ENCODE data around the gene XIRP1.
"Not testable (repeated sequence)": the region's sequence is repeated elsewhere in the genome, so short reads cannot be mapped to it uniquely, and the experiment has no call there.

XIRP1 gene

GRCh38 chr3:39177708-39178332 lies 14.6 kb downstream of the XIRP1 start:
- Histone ChIP-seq H3K27ac (peak overlapping the region; percentile 71), H3K27me3 (replicated peaks) (no peaks in the 10 kb centered on the region), H3K36me3 (replicated peaks) (no peaks in the 10 kb centered on the region), H3K4me3 (ENCODE audit: low read depth, low read length) (peak overlapping the region; percentile 62)
- in situ Hi-C loops (cut with HindIII; ENCODE audit: low pct_ligation_motif_present, low sequenced_read_pairs) = no loop called here
- DNase-seq = peak; percentile 90
- TF ChIP-seq CTCF (IDR thresholded peaks at IDR 0.05; ENCODE audit: low read depth, low read length, missing control alignments) = no peak

- in situ Hi-C loops (cut with HindIII; ENCODE audit: low pct_ligation_motif_present, low sequenced_read_pairs) = no loop called here
- no peak for TF ChIP-seq CTCF (IDR thresholded peaks at IDR 0.05; ENCODE audit: low read depth, low read length, missing control alignments)
- H3K4me3 ChIP-seq (ENCODE audit: low read depth, low read length) = no peak overlapping the region
- H3K27ac ChIP-seq = no peak overlapping the region
- no peaks in the 10 kb centered on the region for H3K27me3 ChIP-seq (replicated peaks)
- DNase-seq = no peak
- H3K36me3 ChIP-seq (replicated peaks) = no peaks in the 10 kb centered on the region
Observed at GRCh38 chr3:39176025-39176714, 16.2 kb downstream of the XIRP1 start.

- H3K36me3 ChIP-seq (replicated peaks) = no peaks in the 10 kb centered on the region
- no peak for DNase-seq
- no peak for TF ChIP-seq CTCF (IDR thresholded peaks at IDR 0.05; ENCODE audit: low read depth, low read length, missing control alignments)
- H3K27ac ChIP-seq = no peak overlapping the region
- H3K4me3 ChIP-seq (ENCODE audit: low read depth, low read length) = no peak overlapping the region
- H3K27me3 ChIP-seq (replicated peaks) = no peaks in the 10 kb centered on the region
- in situ Hi-C loops (cut with HindIII; ENCODE audit: low pct_ligation_motif_present, low sequenced_read_pairs) = no loop called here
Observed at GRCh38 chr3:39173318-39174125, 18.9 kb downstream of the XIRP1 start.

GRCh38 chr3:39171860-39172259 lies 20.5 kb downstream of the XIRP1 start:
- in situ Hi-C loops (cut with HindIII; ENCODE audit: low pct_ligation_motif_present, low sequenced_read_pairs) = no loop called here
- no peaks in the 10 kb centered on the region for H3K36me3 ChIP-seq (replicated peaks)
- no peak overlapping the region for H3K4me3 ChIP-seq (ENCODE audit: low read depth, low read length)
- TF ChIP-seq CTCF (IDR thresholded peaks at IDR 0.05; ENCODE audit: low read depth, low read length, missing control alignments) = no peak
- H3K27me3 ChIP-seq (replicated peaks) = no peaks in the 10 kb centered on the region
- no peak for DNase-seq
- H3K27ac ChIP-seq = no peak overlapping the region

- H3K4me3 ChIP-seq (ENCODE audit: low read depth, low read length); H3K27me3 ChIP-seq (replicated peaks); DNase-seq; in situ Hi-C loops (cut with HindIII; ENCODE audit: low pct_ligation_motif_present, low sequenced_read_pairs); H3K36me3 ChIP-seq (replicated peaks); H3K27ac ChIP-seq: not testable (repeated sequence)
Observed at GRCh38 chr3:39170877-39171276, 21.5 kb downstream of the XIRP1 start.

- TF ChIP-seq CTCF (IDR thresholded peaks at IDR 0.05; ENCODE audit: low read depth, low read length, missing control alignments) = no peak
- in situ Hi-C loops (cut with HindIII; ENCODE audit: low pct_ligation_motif_present, low sequenced_read_pairs) = no loop called here
- Histone ChIP-seq H3K4me3 (ENCODE audit: low read depth, low read length) (no peak overlapping the region), H3K27ac (no peak overlapping the region), H3K27me3 (replicated peaks) (no peaks in the 10 kb centered on the region), H3K36me3 (replicated peaks) (no peaks in the 10 kb centered on the region)
- no peak for DNase-seq
Observed at GRCh38 chr3:39170461-39170860, 21.9 kb downstream of the XIRP1 start.
